ENCODE measurements around the gene CLPTM1. TPM values are rescaled to one million over a fixed set of nuclear protein-coding genes. Genes with fewer than 3 reads are reported as not detected.

CLPTM1 gene
- total and polyA plus RNA-seq, 9 of the 15 experiments (the other 6 are each of a cell fraction or from before 2014, with no cell fraction given) = 0.37 to 96.0 (median 27.5) TPM

DNA sequence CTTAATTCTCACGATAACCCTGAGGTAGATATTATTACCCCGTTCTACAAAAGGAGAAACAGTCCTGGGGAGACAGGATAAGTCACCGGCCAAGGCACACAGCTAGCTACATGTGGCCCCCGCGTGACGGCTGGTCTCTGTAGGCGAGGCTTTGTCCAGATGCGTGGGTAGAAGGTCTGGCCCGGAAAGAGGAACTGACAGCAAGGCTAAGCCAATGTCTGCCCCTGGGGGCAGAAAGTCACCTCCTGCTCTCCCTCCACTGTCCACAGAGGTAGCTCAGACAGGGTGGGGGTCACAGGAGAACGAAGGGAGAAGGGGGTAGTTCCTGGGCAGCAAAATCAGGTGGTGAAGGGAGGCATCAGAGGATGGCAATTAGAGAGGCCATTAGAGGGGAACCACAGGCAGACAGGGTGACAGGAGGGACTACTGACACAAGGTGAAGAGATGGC lies 11.4 kb upstream of the CLPTM1 start (continued):
- TF ChIP-seq, protein P1, sequence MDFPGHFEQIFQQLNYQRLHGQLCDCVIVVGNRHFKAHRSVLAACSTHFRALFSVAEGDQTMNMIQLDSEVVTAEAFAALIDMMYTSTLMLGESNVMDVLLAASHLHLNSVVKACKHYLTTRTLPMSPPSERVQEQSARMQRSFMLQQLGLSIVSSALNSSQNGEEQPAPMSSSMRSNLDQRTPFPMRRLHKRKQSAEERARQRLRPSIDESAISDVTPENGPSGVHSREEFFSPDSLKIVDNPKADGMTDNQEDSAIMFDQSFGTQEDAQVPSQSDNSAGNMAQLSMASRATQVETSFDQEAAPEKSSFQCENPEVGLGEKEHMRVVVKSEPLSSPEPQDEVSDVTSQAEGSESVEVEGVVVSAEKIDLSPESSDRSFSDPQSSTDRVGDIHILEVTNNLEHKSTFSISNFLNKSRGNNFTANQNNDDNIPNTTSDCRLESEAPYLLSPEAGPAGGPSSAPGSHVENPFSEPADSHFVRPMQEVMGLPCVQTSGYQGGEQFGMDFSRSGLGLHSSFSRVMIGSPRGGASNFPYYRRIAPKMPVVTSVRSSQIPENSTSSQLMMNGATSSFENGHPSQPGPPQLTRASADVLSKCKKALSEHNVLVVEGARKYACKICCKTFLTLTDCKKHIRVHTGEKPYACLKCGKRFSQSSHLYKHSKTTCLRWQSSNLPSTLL (IDR thresholded peaks at IDR 0.05) = no peak
- TF ChIP-seq STAT5B (CRISPR knock-in tag; IDR thresholded peaks at IDR 0.05) (no peak), RFX1 (IDR thresholded peaks at IDR 0.05) (no peak), ZNF764 (CRISPR knock-in tag; IDR thresholded peaks at IDR 0.05; ENCODE audit: low read depth) (no peak), NR2C2 (CRISPR knock-in tag; IDR thresholded peaks at IDR 0.05) (no peak), NR2C2 (tag; IDR thresholded peaks at IDR 0.05) (peak; percentile 68), TCF7L2 (IDR thresholded peaks at IDR 0.05; ENCODE audit: low read depth, low read length) (no peak), MIER1 (IDR thresholded peaks at IDR 0.05; ENCODE audit: low read depth) (no peak), ZKSCAN8 (CRISPR knock-in tag; IDR thresholded peaks at IDR 0.05) (no peak), RBFOX2 (IDR thresholded peaks at IDR 0.05; ENCODE audit: low read depth, low read length) (peak; percentile 50), SMAD3 (CRISPR knock-in tag; conservative IDR thresholded peaks at IDR 0.05) (no peak), MECOM (CRISPR knock-in tag; IDR thresholded peaks at IDR 0.05) (no peak), FOXK1 (CRISPR knock-in tag; IDR thresholded peaks at IDR 0.05; ENCODE audit: borderline replicate concordance) (no peak), NCOA1 (IDR thresholded peaks at IDR 0.05; ENCODE audit: low read depth) (no peak), ATF1 (CRISPR knock-in tag; IDR thresholded peaks at IDR 0.05) (no peak), ATF1 (tag; IDR thresholded peaks at IDR 0.05) (peak; percentile 43)
- TF ChIP-seq, protein P2, sequence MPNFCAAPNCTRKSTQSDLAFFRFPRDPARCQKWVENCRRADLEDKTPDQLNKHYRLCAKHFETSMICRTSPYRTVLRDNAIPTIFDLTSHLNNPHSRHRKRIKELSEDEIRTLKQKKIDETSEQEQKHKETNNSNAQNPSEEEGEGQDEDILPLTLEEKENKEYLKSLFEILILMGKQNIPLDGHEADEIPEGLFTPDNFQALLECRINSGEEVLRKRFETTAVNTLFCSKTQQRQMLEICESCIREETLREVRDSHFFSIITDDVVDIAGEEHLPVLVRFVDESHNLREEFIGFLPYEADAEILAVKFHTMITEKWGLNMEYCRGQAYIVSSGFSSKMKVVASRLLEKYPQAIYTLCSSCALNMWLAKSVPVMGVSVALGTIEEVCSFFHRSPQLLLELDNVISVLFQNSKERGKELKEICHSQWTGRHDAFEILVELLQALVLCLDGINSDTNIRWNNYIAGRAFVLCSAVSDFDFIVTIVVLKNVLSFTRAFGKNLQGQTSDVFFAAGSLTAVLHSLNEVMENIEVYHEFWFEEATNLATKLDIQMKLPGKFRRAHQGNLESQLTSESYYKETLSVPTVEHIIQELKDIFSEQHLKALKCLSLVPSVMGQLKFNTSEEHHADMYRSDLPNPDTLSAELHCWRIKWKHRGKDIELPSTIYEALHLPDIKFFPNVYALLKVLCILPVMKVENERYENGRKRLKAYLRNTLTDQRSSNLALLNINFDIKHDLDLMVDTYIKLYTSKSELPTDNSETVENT (CRISPR knock-in tag; IDR thresholded peaks at IDR 0.05) = no peak
- TF ChIP-seq, protein P3, sequence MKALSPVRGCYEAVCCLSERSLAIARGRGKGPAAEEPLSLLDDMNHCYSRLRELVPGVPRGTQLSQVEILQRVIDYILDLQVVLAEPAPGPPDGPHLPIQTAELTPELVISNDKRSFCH (CRISPR knock-in tag; IDR thresholded peaks at IDR 0.05) = no peak
- TF ChIP-seq, protein P3 (tag; IDR thresholded peaks at IDR 0.05) = peak; percentile 60
- TF ChIP-seq, protein P4, sequence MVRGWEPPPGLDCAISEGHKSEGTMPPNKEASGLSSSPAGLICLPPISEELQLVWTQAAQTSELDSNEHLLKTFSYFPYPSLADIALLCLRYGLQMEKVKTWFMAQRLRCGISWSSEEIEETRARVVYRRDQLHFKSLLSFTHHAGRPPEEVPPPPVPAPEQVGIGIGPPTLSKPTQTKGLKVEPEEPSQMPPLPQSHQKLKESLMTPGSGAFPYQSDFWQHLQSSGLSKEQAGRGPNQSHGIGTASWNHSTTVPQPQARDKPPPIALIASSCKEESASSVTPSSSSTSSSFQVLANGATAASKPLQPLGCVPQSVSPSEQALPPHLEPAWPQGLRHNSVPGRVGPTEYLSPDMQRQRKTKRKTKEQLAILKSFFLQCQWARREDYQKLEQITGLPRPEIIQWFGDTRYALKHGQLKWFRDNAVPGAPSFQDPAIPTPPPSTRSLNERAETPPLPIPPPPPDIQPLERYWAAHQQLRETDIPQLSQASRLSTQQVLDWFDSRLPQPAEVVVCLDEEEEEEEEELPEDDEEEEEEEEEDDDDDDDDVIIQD (CRISPR knock-in tag; IDR thresholded peaks at IDR 0.05) = no peak
- TF ChIP-seq, protein P5, sequence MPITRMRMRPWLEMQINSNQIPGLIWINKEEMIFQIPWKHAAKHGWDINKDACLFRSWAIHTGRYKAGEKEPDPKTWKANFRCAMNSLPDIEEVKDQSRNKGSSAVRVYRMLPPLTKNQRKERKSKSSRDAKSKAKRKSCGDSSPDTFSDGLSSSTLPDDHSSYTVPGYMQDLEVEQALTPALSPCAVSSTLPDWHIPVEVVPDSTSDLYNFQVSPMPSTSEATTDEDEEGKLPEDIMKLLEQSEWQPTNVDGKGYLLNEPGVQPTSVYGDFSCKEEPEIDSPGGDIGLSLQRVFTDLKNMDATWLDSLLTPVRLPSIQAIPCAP (CRISPR knock-in tag; IDR thresholded peaks at IDR 0.05; ENCODE audit: borderline replicate concordance) = no peak
- TF ChIP-seq, protein P6, sequence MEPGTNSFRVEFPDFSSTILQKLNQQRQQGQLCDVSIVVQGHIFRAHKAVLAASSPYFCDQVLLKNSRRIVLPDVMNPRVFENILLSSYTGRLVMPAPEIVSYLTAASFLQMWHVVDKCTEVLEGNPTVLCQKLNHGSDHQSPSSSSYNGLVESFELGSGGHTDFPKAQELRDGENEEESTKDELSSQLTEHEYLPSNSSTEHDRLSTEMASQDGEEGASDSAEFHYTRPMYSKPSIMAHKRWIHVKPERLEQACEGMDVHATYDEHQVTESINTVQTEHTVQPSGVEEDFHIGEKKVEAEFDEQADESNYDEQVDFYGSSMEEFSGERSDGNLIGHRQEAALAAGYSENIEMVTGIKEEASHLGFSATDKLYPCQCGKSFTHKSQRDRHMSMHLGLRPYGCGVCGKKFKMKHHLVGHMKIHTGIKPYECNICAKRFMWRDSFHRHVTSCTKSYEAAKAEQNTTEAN (CRISPR knock-in tag; IDR thresholded peaks at IDR 0.05) = no peak

All from K562 (cell line).